CD14-positive monocyte (primary cell): Measurements from ENCODE around the gene CCDC15. TPM values are rescaled to one million over a fixed set of nuclear protein-coding genes. Genes with fewer than 3 reads are reported as not detected.

Source experiments
- DNase-seq, 3 donors: peaks; one replicate each; pipeline ENCODE4 v3.0.0-alpha.2; 2011 to 2022
- H2AFZ ChIP-seq: 2 replicates; pipeline ENCODE4 v1.6.0; 2012; ENCODE audit warnings: mild to moderate bottlenecking, low read depth, low read length, inconsistent platforms; ENCODE audit not compliant: insufficient read depth, poor library complexity, severe bottlenecking
- H3K27ac ChIP-seq, 2 donors: 1 replicate in 1 of 2; 2 replicates in 1 of 2; pipeline ENCODE4 v1.5.1; 2012 to 2013; ENCODE audit warnings: low read length in 2 of 2, control low read depth in 1 of 2, inconsistent platforms in 1 of 2, low read depth in 1 of 2, mild to moderate bottlenecking in 1 of 2
- H3K27me3 ChIP-seq, 2 donors: one replicate each; pipeline versions ENCODE4 v1.6.0 to v1.6.1; 2011 to 2013; ENCODE audit warnings: low read length in 2 of 2; ENCODE audit not compliant: control insufficient read depth in 2 of 2, insufficient read depth in 2 of 2
- H3K36me3 ChIP-seq, 2 donors: replicated peaks in 1 of 2; 1 replicate in 1 of 2; 2 replicates in 1 of 2; pipeline versions ENCODE4 v1.5.1 to v1.6.1; 2012 to 2013; ENCODE audit warnings: low read length in 2 of 2, control low read depth in 1 of 2, inconsistent platforms in 1 of 2, mild to moderate bottlenecking in 1 of 2; ENCODE audit not compliant: insufficient read depth in 2 of 2, control insufficient read depth in 1 of 2
- H3K4me1 ChIP-seq, 2 donors: 1 replicate in 1 of 2; 2 replicates in 1 of 2; pipeline versions ENCODE4 v1.5.1 to v1.6.1; 2012 to 2013; ENCODE audit warnings: low read length in 2 of 2, control low read depth in 1 of 2, inconsistent platforms in 1 of 2, mild to moderate bottlenecking in 1 of 2, moderate library complexity in 1 of 2; ENCODE audit not compliant: insufficient read depth in 2 of 2, control insufficient read depth in 1 of 2
- H3K4me2 ChIP-seq: replicated peaks from 2 replicates; pipeline ENCODE3; 2012; ENCODE audit warnings: low read length, moderate library complexity, mild to moderate bottlenecking; ENCODE audit not compliant: poor library complexity, severe bottlenecking; ENCODE audit errors: extremely low read depth
- H3K4me3 ChIP-seq, 3 experiments: fragments of 200-600 bp in 1 of 3; sonication (generic) in 1 of 3; replicated peaks in 1 of 3; 1 replicate in 2 of 3; 2 replicates in 1 of 3; pipeline ENCODE4 v1.5.1; 2011 to 2013; ENCODE audit warnings: low read length in 3 of 3, mild to moderate bottlenecking in 3 of 3, control low read depth in 2 of 3, low read depth in 2 of 3, inconsistent platforms in 1 of 3, moderate library complexity in 1 of 3
- H3K79me2 ChIP-seq: 2 replicates; pipeline ENCODE4 v1.6.0; 2012; ENCODE audit warnings: mild to moderate bottlenecking, control low read depth, inconsistent platforms, low read length, moderate library complexity; ENCODE audit not compliant: insufficient read depth
- H3K9ac ChIP-seq: 2 replicates; pipeline ENCODE4 v1.6.0; 2017; ENCODE audit warnings: low read length, mild to moderate bottlenecking; ENCODE audit not compliant: insufficient read depth, poor library complexity, severe bottlenecking
- H3K9me3 ChIP-seq, 2 donors: replicated peaks in 1 of 2; 1 replicate in 1 of 2; 2 replicates in 1 of 2; pipeline versions ENCODE4 v1.5.1 to v1.6.1; 2012 to 2013; ENCODE audit warnings: low read length in 2 of 2, control low read depth in 1 of 2; ENCODE audit not compliant: control insufficient read depth in 1 of 2, insufficient read depth in 1 of 2
- H4K20me1 ChIP-seq: 2 replicates; pipeline ENCODE4 v1.6.0; 2012; ENCODE audit warnings: mild to moderate bottlenecking, low read length, control low read depth, moderate library complexity; ENCODE audit not compliant: insufficient read depth
- H3K27ac Mint-ChIP-seq, 7 donors: one replicate each; pipeline ENCODE4 v1.8.0; 2020; ENCODE audit warnings: mild to moderate bottlenecking in 7 of 7, mixed read lengths in 7 of 7, moderate library complexity in 6 of 7, inconsistent platforms in 2 of 7
- H3K27me3 Mint-ChIP-seq, 3 donors: one replicate each; pipeline ENCODE4 v1.8.0; 2021 to 2022; ENCODE audit warnings: low read depth in 3 of 3, mild to moderate bottlenecking in 3 of 3, mixed read lengths in 3 of 3, moderate library complexity in 3 of 3, inconsistent platforms in 1 of 3
- H3K36me3 Mint-ChIP-seq, 2 donors: one replicate each; pipeline ENCODE4 v1.8.0; 2020; ENCODE audit warnings: mixed read lengths in 2 of 2, inconsistent platforms in 1 of 2, mild to moderate bottlenecking in 1 of 2
- H3K4me1 Mint-ChIP-seq: one replicate; pipeline ENCODE4 v1.8.0; 2020; ENCODE audit warnings: mild to moderate bottlenecking, mixed read lengths
- H3K4me3 Mint-ChIP-seq, 2 donors: one replicate each; pipeline ENCODE4 v1.8.0; 2020; ENCODE audit warnings: mild to moderate bottlenecking in 2 of 2, mixed read lengths in 2 of 2, moderate library complexity in 1 of 2
- H3K9me3 Mint-ChIP-seq, 7 donors: one replicate each; pipeline ENCODE4 v1.8.0; 2020 to 2022; ENCODE audit warnings: mixed read lengths in 7 of 7, mild to moderate bottlenecking in 6 of 7, moderate library complexity in 6 of 7, inconsistent platforms in 2 of 7
- WGBS: methylation state at CpG from one replicate; pipeline ENCODE4 v1.1.5; 2013; ENCODE audit warnings: missing lambda C conversion rate; ENCODE audit not compliant: insufficient coverage; 5-methylcytosine and 5-hydroxymethylcytosine counted together
- intact Hi-C, 2 donors: fragments of 100-400 bp; cut with micrococcal nuclease; formaldehyde crosslinking; loops; one replicate each; pipeline versions ENCODE4 v1.15.0 to v1.15.1; 2023
- polyA plus RNA-seq, 3 donors: library from polyadenylated mRNA; depleted of rRNA in 1 of 3; unstranded in 2 of 3; stranded (reverse) in 1 of 3; fragments of 300-500 nt in 2 of 3; fragments of >200 nt in 1 of 3; fragmentation: Illumina TruSeq in 2 of 3; gene quantifications; 1 replicate in 2 of 3; 2 replicates in 1 of 3; pipeline ENCODE4 v1.2.3, GENCODE V29; 2012 to 2021
- TF ChIP-seq, protein P1 (sequence below): fragments of 200-600 bp; IDR thresholded peaks from one replicate; pipeline ENCODE4 v1.8.0; 2022; ENCODE audit warnings: antibody characterized with exemption, mild to moderate bottlenecking

Gene CCDC15
- polyA plus RNA-seq, 3 donors = 0.24 to 0.32 (median 0.28) TPM

- no peaks in the 10 kb centered on the region for H3K9me3 ChIP-seq
- H3K79me2 ChIP-seq = no peaks in the 10 kb centered on the region
- TF ChIP-seq, protein P1, sequence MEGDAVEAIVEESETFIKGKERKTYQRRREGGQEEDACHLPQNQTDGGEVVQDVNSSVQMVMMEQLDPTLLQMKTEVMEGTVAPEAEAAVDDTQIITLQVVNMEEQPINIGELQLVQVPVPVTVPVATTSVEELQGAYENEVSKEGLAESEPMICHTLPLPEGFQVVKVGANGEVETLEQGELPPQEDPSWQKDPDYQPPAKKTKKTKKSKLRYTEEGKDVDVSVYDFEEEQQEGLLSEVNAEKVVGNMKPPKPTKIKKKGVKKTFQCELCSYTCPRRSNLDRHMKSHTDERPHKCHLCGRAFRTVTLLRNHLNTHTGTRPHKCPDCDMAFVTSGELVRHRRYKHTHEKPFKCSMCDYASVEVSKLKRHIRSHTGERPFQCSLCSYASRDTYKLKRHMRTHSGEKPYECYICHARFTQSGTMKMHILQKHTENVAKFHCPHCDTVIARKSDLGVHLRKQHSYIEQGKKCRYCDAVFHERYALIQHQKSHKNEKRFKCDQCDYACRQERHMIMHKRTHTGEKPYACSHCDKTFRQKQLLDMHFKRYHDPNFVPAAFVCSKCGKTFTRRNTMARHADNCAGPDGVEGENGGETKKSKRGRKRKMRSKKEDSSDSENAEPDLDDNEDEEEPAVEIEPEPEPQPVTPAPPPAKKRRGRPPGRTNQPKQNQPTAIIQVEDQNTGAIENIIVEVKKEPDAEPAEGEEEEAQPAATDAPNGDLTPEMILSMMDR = no peak
- no peak overlapping the region for H3K27ac ChIP-seq
- H4K20me1 ChIP-seq = no peaks in the 10 kb centered on the region
- H3K36me3 ChIP-seq = no peaks in the 10 kb centered on the region
- no peak for DNase-seq
- Mint-ChIP-seq H3K4me1 (peaks cover 2% of the 10 kb centered on the region), H3K36me3 (peaks cover 0 to 2% of the 10 kb centered on the region in 2 donors), H3K27ac (no peak overlapping the region), H3K27me3 (no peaks in the 10 kb centered on the region), H3K9me3 (no peaks in the 10 kb centered on the region), H3K4me3 (no peak overlapping the region)
- H3K4me3 ChIP-seq = no peak overlapping the region
- no peaks in the 10 kb centered on the region for H3K4me1 ChIP-seq
- no peak overlapping the region for H3K4me2 ChIP-seq
- H2AFZ ChIP-seq = no peak overlapping the region
- intact Hi-C loops = no loop called here
- WGBS = 67% methylated on average over 1 of the region's 2 CpGs
- no peak overlapping the region for H3K9ac ChIP-seq
- no peaks in the 10 kb centered on the region for H3K27me3 ChIP-seq
These were observed 66.3 kb downstream of the CCDC15 start for GRCh38 chr11:125020342-125020741.

DNA sequence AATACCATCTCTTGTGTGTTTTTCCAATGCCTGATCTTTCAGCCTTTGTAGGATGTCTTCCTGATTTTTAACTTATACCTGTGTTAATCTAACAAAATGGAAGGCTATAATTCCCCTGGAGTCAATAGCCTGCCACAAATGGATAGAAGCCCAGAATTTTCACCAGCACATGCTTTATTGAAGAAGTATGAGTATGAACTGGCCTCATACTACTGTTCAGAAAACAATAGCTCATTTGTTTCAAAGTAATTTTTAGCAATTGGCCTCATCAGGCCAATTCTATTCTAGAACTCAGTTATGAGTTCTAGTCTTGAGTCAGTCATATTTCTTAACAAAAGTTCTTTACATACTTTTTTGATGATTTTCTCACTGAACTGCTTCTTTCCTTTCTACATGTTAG lies 68.5 kb downstream of the CCDC15 start:
- TF ChIP-seq, protein P1 = no peak
- H3K4me2 ChIP-seq = no peak overlapping the region
- no peak overlapping the region for H3K9ac ChIP-seq
- Mint-ChIP-seq H3K9me3 (peaks cover 0 to 5% (median 0%) of the 10 kb centered on the region in 7 donors), H3K4me1 (peaks cover 2% of the 10 kb centered on the region), H3K4me3 (no peak overlapping the region), H3K36me3 (peaks cover 3 to 5% of the 10 kb centered on the region in 2 donors), H3K27ac (no peak overlapping the region), H3K27me3 (no peaks in the 10 kb centered on the region)
- no peaks in the 10 kb centered on the region for H3K4me1 ChIP-seq
- no peaks in the 10 kb centered on the region for H4K20me1 ChIP-seq
- H3K79me2 ChIP-seq = no peaks in the 10 kb centered on the region
- DNase-seq = no peak
- no peaks in the 10 kb centered on the region for H3K9me3 ChIP-seq
- H2AFZ ChIP-seq = no peak overlapping the region
- no peak overlapping the region for H3K27ac ChIP-seq
- no peaks in the 10 kb centered on the region for H3K27me3 ChIP-seq
- no peaks in the 10 kb centered on the region for H3K36me3 ChIP-seq
- no peak overlapping the region for H3K4me3 ChIP-seq
- intact Hi-C loops = no loop called here
